NCI-H2196 treated with DMSO at 0.1 percent for 48 hours (cell line): ENCODE measurements around the gene PLBD2.
"Not testable (repeated sequence)": the region's sequence is repeated elsewhere in the genome, so short reads cannot be mapped to it uniquely, and the experiment has no call there.

Source experiments
- DNase-seq: peaks from one replicate; lab custom pipeline; 2025; ENCODE audit not compliant: unreplicated experiment; lab: John Stamatoyannopoulos, UW

The PLBD2 gene

DNA sequence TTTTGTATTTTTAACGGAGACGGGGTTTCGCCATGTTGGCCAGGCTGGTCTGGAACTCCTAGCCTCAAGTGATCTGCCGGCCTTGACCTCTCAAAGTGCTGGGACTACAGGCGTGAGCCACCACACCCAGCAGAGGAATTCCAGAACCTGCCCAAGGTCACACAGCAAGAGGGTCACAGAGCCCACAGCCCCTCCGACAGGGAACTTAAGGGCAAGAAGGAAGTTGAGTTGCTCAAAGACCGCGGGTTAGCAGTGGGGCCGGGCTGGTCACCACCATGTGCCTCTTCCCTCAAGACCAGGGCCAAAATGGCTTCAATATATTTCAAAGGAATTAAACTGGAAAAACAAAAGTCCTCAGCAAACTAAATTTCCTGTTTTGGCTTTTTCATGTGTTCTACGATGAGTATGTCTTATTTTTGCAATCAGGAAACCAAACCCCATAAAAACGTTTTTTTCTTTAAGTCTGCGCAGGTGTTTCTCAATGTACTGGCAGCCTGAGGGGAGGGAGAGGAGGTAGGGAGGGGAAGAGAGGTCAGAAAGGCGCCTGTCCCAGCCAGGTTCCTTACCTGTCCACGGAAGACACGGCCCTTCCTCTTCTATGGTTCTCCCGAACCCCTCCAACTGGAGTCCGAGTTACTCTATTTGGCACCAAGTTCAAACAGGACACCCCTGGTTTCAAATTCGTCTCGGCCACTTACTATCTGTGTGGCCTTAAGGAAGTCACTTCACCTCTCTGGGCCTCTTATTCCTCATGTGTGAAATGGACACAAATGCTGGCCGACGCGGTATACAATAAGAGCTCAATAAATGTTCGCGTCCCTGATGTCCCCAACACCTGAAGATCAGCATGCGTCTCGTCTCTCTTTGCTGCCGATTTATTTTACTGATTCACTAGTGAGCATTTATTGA, 24.3 kb upstream of the PLBD2 start:
- no peak for DNase-seq

DNA sequence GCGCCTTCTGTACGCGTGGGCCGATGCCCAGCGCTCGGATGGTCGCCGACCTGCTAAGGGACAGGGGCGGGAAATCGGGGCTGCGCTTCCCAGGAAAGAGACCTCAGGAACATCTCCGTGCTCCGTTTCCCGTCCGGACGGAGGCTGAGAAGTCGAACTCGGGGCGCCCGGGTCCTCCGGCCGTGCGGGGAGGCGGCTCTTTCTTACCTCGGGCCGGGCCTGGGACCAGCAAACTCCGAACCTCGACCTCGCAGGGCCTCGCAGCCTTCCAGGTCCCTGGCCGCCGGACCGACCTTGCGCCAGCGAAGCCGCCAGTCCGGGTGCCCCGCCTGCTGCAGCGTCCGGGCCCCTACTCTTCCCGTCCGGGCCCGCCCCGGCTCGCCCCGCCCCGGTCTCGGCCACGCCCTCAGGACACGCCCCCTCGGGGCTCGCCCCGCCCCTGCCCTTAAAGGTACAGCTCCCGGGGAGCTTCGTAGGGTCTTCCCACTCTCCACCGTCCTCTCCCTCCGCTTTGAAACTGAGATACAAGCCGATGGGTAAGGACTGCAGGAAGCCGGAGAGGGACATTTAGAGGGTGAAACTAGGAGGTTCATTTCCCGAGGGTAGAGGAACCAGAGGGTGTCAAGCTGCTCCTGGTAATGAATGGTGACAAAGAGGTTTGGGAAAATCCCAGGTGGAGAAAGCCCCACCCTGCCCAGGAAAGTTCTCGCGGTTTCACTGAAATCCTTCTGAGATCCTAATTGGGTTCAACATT, 23.4 kb upstream of the PLBD2 start, which contains the start of gene SLC8B1:
SLC8B1 (minus strand) TSS at position 324 of the 754 bp plus-strand sequence. CDS start 2,231 bp downstream, outside the sequence.
- DNase-seq = peak; percentile 66

DNA sequence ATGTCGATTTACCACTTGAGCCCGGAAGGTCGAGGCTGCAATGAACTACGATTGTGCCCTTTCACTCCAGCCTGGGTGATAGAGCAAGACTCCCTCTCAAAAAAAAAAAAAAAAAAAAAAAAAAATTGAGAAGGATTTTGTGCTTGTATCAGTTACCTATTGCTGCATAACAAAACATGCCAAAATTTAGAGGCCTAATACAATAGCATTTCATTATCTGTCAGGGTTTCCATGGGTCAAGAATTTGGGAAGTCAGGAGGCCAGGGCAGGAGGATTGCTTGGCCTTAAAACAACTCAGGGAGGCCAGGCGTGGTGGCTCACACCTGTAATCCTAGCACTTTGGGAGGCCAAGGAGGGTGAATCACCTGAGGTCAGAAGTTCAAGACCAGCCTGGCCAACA, 18.8 kb upstream of the PLBD2 start:
- no peak for DNase-seq

DNA sequence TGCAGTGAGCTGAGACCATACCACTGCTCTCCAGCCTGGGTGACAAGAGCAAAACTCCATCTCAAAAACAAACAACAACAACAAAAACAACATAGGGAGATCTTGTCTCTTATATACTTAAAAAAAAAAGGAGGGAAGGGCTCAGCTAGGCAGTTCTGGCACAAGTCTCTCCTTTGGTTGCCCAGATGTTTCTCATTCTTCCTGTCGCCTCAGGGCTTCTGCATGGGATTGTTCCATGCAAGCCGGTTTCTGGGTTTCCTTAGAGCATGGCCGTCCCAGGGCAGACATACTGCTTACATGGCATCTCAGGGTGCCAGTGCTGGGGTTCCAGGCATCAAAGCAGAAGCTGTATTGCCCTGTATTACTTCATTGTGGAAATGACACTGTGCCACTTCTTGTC, 18.3 kb upstream of the PLBD2 start:
- no peak for DNase-seq

DNA sequence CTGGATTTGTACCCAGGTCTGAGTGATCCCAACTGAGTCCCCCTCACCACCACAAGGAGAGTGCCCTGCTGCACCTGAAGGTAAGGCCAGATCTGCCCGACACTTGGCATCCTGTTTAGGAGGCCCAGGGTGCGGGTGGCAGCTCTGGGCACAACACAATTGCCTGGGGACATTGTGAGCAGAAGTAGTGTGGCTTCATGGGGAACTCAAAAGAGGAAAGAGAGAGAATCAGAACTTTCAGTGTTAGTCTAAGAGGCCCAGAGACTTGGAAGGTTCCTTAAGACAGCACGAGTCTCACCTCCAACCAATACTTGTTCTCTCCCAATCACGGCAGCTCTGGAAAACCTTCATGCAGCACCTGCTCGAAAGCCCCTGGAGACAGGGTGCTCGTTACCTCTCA, 16.9 kb upstream of the PLBD2 start:
- no peak for DNase-seq

DNA sequence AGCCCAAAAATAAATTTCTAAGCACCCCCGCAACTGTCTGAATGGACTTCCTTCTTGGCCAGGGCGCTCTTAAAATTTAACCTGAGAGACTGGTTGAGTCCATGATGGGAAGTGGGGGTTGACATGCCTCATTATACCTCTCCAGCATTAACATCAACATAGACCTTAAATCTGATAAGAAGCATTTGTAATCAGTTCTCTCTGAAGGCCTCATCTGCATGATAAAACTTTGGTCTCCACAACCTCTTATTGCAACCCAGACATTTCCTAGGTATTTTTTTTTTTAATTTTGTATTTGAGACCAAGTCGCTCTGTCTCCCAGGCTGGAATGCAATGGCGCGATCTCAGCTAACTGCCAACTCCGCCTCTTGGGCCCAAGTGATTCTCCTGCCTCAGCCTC, 13.1 kb upstream of the PLBD2 start:
- DNase-seq = no peak

DNA sequence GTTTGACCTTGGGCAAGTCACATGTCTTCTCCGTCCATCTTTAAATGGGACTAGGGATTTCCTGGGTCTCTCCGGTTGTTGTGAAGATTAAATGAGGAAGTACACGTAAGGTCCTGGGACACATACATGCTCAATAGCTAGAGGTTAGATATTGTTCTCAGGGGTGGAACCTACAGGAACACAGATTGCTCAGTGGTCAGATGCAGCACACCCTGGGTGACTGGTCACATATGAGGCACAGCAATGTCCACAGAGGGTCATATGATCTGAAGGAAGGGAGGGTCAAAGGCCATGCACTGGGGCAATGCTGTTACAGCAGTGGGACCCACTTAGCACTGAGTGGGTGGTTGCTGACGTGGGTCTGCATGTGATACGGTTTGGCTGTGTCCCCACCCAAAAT, 12.0 kb upstream of the PLBD2 start:
- DNase-seq = no peak

DNA sequence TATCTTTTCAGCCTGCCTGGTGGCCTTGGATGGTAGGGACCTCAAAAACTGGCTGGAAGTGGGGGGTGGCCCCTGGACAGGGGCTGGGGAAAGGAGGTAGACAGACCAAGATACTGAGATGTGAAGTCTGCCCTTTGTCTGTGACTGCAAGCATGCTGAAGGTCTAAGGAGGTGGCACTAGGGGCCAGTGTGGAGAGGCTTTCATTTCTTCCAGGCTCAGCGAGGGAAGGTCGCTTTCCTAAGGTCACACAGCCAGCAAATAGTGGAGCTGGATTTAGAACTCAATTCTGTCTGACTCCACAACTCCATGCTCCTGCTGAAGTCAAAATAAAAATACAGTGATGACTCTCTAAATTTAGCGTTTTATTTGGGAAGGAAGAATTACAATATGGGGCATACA, 11.3 kb upstream of the PLBD2 start:
- DNase-seq = no peak

DNA sequence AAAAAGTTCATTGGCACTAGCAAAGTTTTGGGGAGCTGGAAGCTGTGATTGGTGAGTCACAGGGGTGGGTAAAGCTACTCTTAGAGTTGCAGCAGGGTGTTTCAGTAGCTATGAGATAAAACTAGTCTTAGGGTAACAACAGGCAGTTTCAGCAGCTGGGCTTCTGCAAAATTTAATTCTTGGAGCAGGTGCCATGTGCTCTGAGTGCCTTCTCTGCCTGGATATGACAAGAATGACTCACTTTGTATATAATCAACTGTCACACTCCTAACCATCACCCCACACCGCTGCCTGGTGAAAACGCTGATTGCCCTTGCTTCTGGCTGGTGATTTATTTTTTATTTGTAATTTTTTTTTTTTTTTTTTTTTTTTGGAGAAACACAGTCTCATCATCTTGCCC, 10.5 kb upstream of the PLBD2 start:
- no peak for DNase-seq

DNA sequence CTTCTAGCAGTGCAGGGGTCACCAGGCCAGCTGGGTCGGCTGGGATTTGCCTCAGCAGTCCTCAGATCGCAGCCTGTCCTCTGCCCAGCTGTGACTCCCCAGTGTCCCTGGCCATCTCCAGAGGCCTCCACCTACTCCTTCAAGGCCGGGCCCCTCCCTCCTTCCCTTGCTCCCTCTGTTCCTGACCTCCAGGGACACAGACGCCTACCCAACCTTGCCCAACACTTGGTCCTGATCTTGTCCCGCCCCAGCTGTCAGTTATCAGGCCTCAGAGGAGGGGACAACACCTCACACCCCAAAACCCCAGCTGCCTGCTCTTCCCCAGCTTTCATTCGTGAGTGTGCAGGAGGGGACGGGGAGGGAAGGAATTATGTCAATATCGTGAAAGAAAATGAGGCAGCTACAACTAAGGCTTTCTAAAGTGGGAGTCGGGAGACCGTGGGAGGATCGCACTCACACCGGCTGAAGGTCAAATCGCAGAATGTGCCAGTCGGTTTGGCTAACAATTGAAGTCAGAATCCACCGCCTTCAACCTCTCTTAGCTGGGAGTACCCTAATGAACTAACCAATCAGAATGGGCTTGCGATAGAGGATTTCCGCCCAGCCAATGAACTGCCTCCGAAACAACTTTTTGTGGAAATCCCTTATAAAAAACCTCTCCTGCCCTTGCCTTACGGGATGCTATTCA, 9.4 kb upstream of the PLBD2 start:
- DNase-seq = no peak

DNA sequence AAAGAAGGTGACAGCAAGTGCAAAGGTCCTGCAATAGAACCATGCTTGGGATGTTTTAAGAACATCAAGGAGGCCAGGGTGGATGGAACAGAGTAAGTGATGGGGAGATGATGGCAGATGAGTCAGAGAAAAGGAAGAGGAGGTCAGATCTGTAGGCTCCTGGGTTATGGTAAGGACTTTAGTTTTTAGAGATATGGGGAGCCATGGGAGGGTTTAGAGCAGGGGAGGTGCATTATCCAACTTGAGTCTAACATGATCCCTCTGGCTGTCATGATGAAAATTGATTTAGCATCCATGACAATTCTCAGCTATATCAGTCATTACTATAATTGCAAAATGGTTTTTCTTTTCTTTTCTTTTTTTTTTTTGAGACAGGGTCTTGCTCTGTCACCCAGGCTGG, 7.3 kb upstream of the PLBD2 start:
- no peak for DNase-seq

DNA sequence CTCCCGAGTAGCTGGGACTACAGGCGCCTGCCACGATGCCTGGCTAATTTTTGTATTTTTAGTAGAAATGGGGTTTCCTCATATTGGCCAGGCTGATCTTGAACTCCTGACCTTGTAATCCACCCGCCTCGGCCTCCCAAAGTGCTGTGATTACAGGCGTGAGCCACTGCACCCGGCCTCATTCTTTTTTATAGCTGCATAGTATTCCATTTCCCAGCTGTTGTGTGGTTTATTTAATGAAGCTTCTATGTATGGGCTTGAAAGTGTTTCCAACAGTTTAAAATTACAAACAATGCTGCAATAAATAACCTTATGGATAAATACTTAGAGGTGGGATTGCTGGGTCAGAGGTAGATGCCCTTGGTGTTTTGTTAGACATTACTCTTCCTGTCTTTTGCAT, 4.2 kb upstream of the PLBD2 start:
- DNase-seq = not testable (repeated sequence)

DNA sequence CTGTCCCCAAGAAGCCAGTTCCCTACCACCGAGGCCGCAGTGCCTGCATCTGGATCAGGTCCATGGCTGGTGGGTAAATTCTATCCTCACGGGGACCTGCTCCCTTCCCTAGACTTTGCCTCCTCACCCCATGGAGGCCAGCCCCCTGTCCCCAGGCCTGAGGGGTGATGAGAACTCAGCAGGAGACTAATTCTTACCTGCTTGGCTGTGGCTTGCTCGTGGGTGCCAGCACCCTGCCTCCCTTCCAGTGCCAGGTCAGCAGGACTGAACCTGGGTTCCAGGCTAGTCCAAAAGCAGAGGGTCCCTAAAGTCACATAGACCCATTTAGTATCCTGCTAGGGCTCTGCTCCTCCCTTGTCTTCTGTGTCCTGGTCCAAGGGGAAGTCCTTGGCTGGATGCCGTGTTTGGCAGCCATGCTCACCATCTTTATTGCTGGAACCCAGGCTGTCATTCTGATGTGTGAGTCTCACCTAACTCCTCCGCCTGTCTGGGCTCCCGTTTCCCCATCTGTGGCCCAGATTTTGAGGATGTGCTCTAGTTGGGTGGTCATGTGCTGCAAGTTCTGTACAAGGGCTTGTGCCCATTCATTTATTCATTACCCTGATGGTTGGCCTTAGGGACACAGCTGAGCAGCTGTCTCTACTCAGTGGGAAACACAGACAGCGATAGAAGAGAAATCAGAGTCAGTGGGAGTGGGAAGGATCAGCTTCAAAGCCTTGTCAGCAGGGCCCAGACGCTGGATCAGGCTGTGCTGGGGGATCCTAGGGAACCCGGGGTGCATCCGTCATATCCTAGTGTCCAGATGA, 949 bp downstream of the PLBD2 start:
- DNase-seq = no peak

DNA sequence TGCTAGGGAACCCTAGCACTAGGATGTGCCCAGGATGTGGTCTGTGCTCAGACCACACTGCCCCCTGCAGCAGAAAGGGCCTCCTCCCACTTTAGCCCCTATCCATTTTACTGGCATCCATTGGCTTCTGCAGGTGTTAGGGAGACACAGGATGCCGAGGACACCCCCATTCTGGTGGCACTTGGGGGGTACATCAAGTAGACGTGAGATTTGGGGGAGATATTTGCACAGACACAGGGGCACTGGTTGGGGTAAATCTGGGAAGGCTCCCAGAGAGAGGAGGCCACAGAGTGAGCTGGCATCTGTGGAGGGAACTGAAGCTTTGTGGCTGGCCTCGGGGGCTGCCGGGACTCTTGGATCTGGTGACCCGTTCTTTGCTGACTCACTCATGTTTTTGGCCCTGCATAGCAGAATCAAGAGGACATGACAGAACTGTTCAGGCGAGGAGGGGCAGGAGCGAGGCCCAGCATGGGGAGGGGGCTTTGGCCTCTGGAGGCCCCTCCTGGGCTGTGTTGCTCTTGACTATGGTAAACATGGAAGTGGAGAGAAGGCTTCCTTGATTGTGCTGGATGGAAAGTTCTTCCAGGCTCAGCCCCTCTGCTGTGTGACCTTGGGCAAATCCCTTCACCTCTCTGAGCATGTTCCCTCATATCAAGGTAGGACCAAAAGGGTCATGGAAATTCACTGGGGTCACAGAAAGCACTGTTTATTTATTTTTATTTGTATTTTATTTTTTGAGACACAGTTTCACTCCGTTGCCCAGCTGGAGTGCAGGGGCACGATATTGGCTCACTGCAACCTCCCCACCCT, 1.8 kb downstream of the PLBD2 start:
- DNase-seq = no peak

DNA sequence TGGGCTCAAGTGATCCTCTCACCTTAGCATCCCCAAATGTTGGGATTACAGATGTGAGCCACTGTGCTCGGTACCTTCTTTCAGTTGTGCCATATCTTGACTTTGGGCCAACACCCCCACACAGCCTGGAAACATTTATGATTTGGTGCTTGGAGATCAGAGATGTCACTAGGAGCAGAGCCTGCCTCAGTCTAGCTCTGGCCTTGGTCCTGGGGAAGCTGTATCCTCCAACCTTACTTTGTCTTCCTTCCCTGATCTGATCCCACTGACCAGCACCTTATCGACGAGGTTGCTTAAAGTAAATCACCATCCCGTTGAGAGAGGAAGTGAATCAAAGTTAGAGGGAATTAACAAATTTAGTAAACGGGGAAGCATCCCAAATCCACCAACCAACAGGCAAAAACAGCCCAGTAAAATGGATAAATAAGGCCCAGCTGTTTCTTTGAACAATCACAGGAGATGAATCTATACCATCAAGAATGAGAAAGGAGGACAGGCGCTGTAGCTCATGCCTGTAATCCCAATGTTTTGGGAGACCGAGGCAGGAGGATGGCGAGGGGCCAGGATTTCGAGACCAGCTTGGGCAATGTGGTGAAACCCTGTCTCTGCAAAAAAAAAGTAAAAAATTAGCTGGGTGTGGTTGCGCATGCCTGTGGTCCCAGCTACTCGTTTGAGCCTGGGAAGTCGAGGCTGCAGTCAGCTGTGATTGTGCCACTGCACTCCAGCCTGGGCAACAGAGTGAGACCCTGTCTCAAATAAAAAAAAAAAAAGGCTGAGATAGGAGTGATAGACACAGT, 3.4 kb downstream of the PLBD2 start:
- no peak for DNase-seq

DNA sequence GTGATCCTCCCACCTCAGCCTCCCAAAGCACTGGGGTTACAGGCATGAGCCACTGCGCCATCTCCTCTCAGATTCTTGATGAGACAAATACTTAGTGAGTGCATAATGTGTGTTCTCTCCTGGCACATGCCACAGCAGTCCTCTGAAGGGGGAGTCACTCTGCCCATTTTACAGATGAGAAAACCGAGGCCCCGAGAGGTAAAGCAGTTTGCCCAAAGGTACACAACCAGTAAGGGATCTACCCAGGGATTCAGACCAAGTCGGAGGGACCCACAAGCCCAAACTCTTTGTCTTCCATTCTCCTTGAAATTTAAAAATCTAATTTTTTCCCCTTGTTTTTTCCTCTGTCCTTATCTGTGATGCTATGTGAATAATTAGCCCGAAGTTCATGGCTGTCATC, 6.3 kb downstream of the PLBD2 start:
- DNase-seq = no peak

DNA sequence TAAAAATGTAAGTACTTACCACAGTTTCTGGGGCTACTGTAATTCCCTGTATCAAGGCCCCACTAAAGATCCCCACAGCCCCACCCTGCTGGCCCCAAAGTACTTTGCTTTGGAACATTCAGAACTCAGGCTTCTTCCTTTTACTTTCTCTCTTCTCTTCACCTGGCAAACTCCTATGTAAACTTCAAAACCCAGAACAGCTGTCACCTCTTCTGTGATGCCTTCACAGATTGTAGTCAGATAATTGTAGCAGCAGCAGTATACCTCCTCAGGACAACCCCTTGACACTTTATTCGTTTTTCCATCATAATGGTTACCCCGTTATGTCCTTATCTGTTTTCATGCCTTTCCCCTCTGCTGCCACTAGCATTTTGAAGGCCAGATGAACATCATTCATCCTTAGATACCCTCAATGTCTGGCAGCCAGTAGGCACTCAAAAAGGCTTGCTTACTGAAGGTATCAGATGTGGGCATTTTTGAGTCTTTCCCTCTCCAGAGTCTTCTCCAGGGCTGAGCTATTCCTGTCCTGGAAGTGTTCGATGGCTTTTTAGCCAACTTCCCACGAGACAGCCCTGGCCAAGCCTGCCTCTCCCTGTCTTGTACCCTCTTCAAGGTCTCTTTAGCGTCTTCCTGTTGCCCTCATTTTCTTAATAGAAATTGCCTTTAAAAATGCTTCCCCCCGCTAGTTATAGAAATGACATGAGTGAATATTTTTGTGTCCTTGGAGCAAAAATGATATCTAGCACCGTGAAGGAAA, 7.4 kb downstream of the PLBD2 start:
- no peak for DNase-seq

DNA sequence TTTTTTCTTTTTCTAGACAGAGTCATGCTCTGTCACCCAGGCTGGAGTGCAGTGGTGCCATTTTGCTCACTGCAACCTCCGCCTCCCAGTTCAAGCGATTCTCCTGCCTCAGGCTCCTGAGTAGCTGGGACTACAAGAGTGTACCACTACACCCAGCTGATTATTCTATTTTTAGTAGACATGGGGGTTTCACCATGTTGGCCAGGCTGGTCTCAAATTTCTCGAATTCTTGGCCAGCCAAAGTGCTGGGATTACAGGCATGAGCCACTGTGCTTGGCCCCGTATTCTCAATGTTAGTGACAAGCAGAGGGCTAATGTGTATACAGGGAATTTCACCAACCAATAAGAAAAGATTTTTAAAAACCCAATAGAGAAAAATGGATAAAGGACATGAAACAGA, 8.4 kb downstream of the PLBD2 start:
- no peak for DNase-seq

DNA sequence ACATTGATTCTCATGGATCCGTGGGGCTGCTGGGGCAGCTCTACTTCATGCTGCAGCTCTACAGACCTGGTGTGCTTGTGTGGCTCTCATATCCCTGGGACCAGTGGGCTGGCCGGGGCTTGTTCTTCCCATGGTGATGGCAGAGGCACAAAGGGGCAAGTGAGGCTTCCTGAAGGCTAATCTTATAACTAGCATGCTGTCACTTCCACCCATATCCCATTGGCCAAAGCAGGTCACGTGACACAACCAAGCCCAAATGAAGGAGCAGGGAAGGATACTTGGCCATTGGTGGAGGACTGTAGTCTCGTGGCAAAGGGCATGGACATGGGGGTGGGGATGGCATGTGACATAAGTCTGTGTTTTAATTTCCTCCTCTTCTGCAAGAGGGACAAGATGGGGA, 9.9 kb downstream of the PLBD2 start:
- DNase-seq = no peak
